Liver (tissue), 9 donors: ENCODE data around the gene FAM110D. TPM values are rescaled to one million over a fixed set of nuclear protein-coding genes. Genes with fewer than 3 reads are reported as not detected.

Experiments used
- DNase-seq: peaks from one replicate; pipeline ENCODE4 v3.0.0-alpha.2; 2017; ENCODE audit warnings: low spot score
- H3K27ac ChIP-seq, 2 donors: one replicate each; pipeline ENCODE4 v1.7.0; 2013; ENCODE audit warnings: inconsistent platforms in 2 of 2, low read length in 2 of 2, control low read depth in 1 of 2, low read depth in 1 of 2, mild to moderate bottlenecking in 1 of 2
- H3K27me3 ChIP-seq, 4 donors: one replicate each; pipeline versions ENCODE4 v1.6.1 to v1.7.0; 2013; ENCODE audit warnings: low read length in 3 of 4, inconsistent platforms in 1 of 4, mild to moderate bottlenecking in 1 of 4, moderate library complexity in 1 of 4; ENCODE audit not compliant: control insufficient read depth in 4 of 4, insufficient read depth in 4 of 4
- H3K36me3 ChIP-seq, 4 donors: one replicate each; pipeline versions ENCODE4 v1.6.1 to v1.7.0; 2013; ENCODE audit warnings: low read length in 3 of 4, mild to moderate bottlenecking in 3 of 4, low read depth in 1 of 4, moderate library complexity in 1 of 4; ENCODE audit not compliant: control insufficient read depth in 4 of 4, insufficient read depth in 3 of 4
- H3K4me1 ChIP-seq, 4 donors: one replicate each; pipeline versions ENCODE4 v1.6.1 to v1.7.0; 2013; ENCODE audit warnings: low read length in 3 of 4, mild to moderate bottlenecking in 3 of 4, moderate library complexity in 1 of 4; ENCODE audit not compliant: control insufficient read depth in 4 of 4, insufficient read depth in 4 of 4
- H3K4me3 ChIP-seq, 3 donors: one replicate each; pipeline versions ENCODE4 v1.6.1 to v1.7.0; 2013; ENCODE audit warnings: low read length in 3 of 3, control low read depth in 1 of 3, low read depth in 1 of 3, mild to moderate bottlenecking in 1 of 3
- H3K9ac ChIP-seq, 2 donors: one replicate each; pipeline ENCODE4 v1.7.0; 2013; ENCODE audit warnings: low read length in 2 of 2, mild to moderate bottlenecking in 2 of 2, moderate library complexity in 2 of 2, control low read depth in 1 of 2, low read depth in 1 of 2
- H3K9me3 ChIP-seq, 4 donors: one replicate each; pipeline versions ENCODE4 v1.6.1 to v1.7.0; 2013; ENCODE audit warnings: low read length in 3 of 4; ENCODE audit not compliant: control insufficient read depth in 4 of 4
- ATF3 ChIP-seq: IDR thresholded peaks from 2 replicates; pipeline ENCODE4 v1.6.1; 2016; ENCODE audit warnings: antibody characterized with exemption
- EGR1 ChIP-seq, 2 donors: IDR thresholded peaks; 2 replicates each; pipeline ENCODE4 v1.6.1; 2016 to 2018; ENCODE audit warnings: antibody characterized with exemption in 2 of 2, low read depth in 2 of 2
- FOXA1 ChIP-seq: IDR thresholded peaks from 2 replicates; pipeline ENCODE4 v1.6.1; 2016; ENCODE audit warnings: antibody characterized with exemption
- FOXA2 ChIP-seq: IDR thresholded peaks from 2 replicates; pipeline ENCODE4 v1.6.1; 2016; ENCODE audit warnings: antibody characterized with exemption
- GABPA ChIP-seq, 2 donors: IDR thresholded peaks in 1 of 2; conservative IDR thresholded peaks in 1 of 2; 2 replicates each; pipeline ENCODE4 v1.6.1; 2016; ENCODE audit warnings: antibody characterized with exemption in 2 of 2, mild to moderate bottlenecking in 1 of 2, moderate library complexity in 1 of 2
- HNF4A ChIP-seq, 2 donors: conservative IDR thresholded peaks; 2 replicates each; pipeline ENCODE4 v1.6.1; 2016; ENCODE audit warnings: antibody characterized with exemption in 2 of 2, mild to moderate bottlenecking in 2 of 2
- JUND ChIP-seq, 2 donors: IDR thresholded peaks; 2 replicates each; pipeline ENCODE4 v1.6.1; 2016; ENCODE audit warnings: antibody characterized with exemption in 2 of 2
- NR2F2 ChIP-seq: IDR thresholded peaks from 2 replicates; pipeline ENCODE4 v1.6.1; 2016; ENCODE audit warnings: antibody characterized with exemption
- RAD21 ChIP-seq, 2 donors: IDR thresholded peaks; 2 replicates each; pipeline ENCODE4 v1.6.1; 2016; ENCODE audit warnings: antibody characterized with exemption in 2 of 2, mild to moderate bottlenecking in 2 of 2
- RXRA ChIP-seq, 2 donors: IDR thresholded peaks; 2 replicates each; pipeline ENCODE4 v1.6.1; 2017 to 2018; ENCODE audit warnings: antibody characterized with exemption in 2 of 2, mild to moderate bottlenecking in 1 of 2
- SP1 ChIP-seq: IDR thresholded peaks from 2 replicates; pipeline ENCODE4 v1.6.1; 2018; ENCODE audit warnings: antibody characterized with exemption, mild to moderate bottlenecking
- TAF1 ChIP-seq: conservative IDR thresholded peaks from 2 replicates; pipeline ENCODE4 v1.6.1; 2016; ENCODE audit warnings: antibody characterized with exemption, mild to moderate bottlenecking
- ZBTB33 ChIP-seq: IDR thresholded peaks from 2 replicates; pipeline ENCODE4 v1.6.1; 2016; ENCODE audit warnings: antibody characterized with exemption
- WGBS: extraction: QIAGEN DNeasy Blood & Tissue Kit; methylation state at CpG from one replicate; pipeline ENCODE4 v1.1.7; 2013; 5-methylcytosine and 5-hydroxymethylcytosine counted together
- polyA plus RNA-seq, 2 donors: library from polyadenylated mRNA; stranded (reverse) in 1 of 2; unstranded in 1 of 2; fragments of 200-250 nt in 1 of 2; fragments of >200 nt in 1 of 2; fragmentation: Nextera tagmentation in 1 of 2; extraction: Ambion mirVana in 1 of 2; gene quantifications; one replicate each; pipeline versions ENCODE4 v1.2.1 to v1.2.3, GENCODE V29; 2013 to 2015
- total RNA-seq, 2 donors: library from RNA; depleted of rRNA; stranded (reverse); fragments of >200 nt; gene quantifications; one replicate each; pipeline ENCODE4 v1.2.3, GENCODE V29; 2014
- donor health status: healthy.
- donor health status: healthy.
- donor health status: healthy.
- donor health status: healthy.
- donor health status: healthy.

The FAM110D gene
- total and polyA plus RNA-seq, 4 donors, result 0.10 to 0.50 (median 0.27) TPM

GRCh38 chr1:26121854-26122773 lies 36.8 kb upstream of the FAM110D start:
- no peak for DNase-seq
- Histone ChIP-seq H3K27ac (no peak overlapping the region), H3K4me3 (no peak overlapping the region), H3K36me3 (peaks cover 0 to 7% (median 4%) of the 10 kb centered on the region in 4 donors), H3K9me3 (no peaks in the 10 kb centered on the region), H3K27me3 (no peaks in the 10 kb centered on the region), H3K9ac (no peak overlapping the region), H3K4me1 (peaks cover 7 to 19% (median 17%) of the 10 kb centered on the region in 4 donors)
- WGBS, result 72% methylated on average over 8 of the region's 8 CpGs
- TF ChIP-seq FOXA2 (no peak), TAF1 (no peak), JUND (IDR thresholded peaks at IDR 0.05) (no peak), SP1 (no peak), FOXA1 (no peak), GABPA (IDR thresholded peaks at IDR 0.05 in 1 of 2, conservative IDR thresholded peaks at IDR 0.05 in 1 of 2) (no peak), EGR1 (IDR thresholded peaks at IDR 0.05; ENCODE audit: low read depth in 2 of 2) (no peak)

- Histone ChIP-seq H3K4me3 (no peak overlapping the region), H3K27me3 (no peaks in the 10 kb centered on the region), H3K27ac (no peak overlapping the region), H3K9me3 (no peaks in the 10 kb centered on the region), H3K9ac (no peak overlapping the region), H3K4me1 (peaks cover 7 to 19% (median 17%) of the 10 kb centered on the region in 4 donors), H3K36me3 (peaks cover 0 to 6% (median 3%) of the 10 kb centered on the region in 4 donors)
- DNase-seq, result no peak
- WGBS, result 92% methylated on average over 7 of the region's 7 CpGs
- TF ChIP-seq ATF3 (no peak), RXRA (IDR thresholded peaks at IDR 0.05) (no peak), HNF4A (conservative IDR thresholded peaks at IDR 0.05) (no peak), NR2F2 (no peak), JUND (IDR thresholded peaks at IDR 0.05) (no peak)
Measured at GRCh38 chr1:26122988-26123973, 35.6 kb upstream of the FAM110D start.

GRCh38 chr1:26124418-26125331 lies 34.2 kb upstream of the FAM110D start:
- H3K27ac ChIP-seq, result peak overlapping the region in 1 of 2 donors; percentile 33
- WGBS, result 53% methylated on average over 4 of the region's 4 CpGs
- peaks cover 7 to 19% (median 17%) of the 10 kb centered on the region in 4 donors for H3K4me1 ChIP-seq
- no peak overlapping the region for H3K4me3 ChIP-seq
- H3K27me3 ChIP-seq, result no peaks in the 10 kb centered on the region
- H3K9me3 ChIP-seq, result no peaks in the 10 kb centered on the region
- TF ChIP-seq HNF4A (conservative IDR thresholded peaks at IDR 0.05), result no peak
- TF ChIP-seq RAD21 (IDR thresholded peaks at IDR 0.05), result no peak
- TF ChIP-seq ATF3, result no peak
- no peak for TF ChIP-seq ZBTB33
- no peak overlapping the region for H3K9ac ChIP-seq
- H3K36me3 ChIP-seq, result peaks cover 0 to 6% (median 0%) of the 10 kb centered on the region in 4 donors
- DNase-seq, result no peak
